Suprapubic skin (tissue), 4 donors: ENCODE results near the gene PRTG. TPM values are rescaled to one million over a fixed set of nuclear protein-coding genes. Genes with fewer than 3 reads are reported as not detected.
"Not testable (repeated sequence)": the region's sequence is repeated elsewhere in the genome, so short reads cannot be mapped to it uniquely, and the experiment has no call there.

Experiments
- DNase-seq, 2 donors: peaks; one replicate each; pipeline ENCODE4 v3.0.0-alpha.2; 2019; ENCODE audit warnings: low spot score in 2 of 2
- H3K27ac ChIP-seq: fragments of 200-600 bp; sonication (generic); one replicate; pipeline ENCODE4 v1.5.1; 2019
- H3K27me3 ChIP-seq: fragments of 200-600 bp; sonication (generic); one replicate; pipeline ENCODE4 v1.5.1; 2019
- H3K36me3 ChIP-seq: fragments of 200-600 bp; sonication (generic); one replicate; pipeline ENCODE4 v1.5.1; 2019
- H3K4me1 ChIP-seq: fragments of 200-600 bp; sonication (generic); one replicate; pipeline ENCODE4 v1.5.1; 2019
- H3K4me3 ChIP-seq: fragments of 200-600 bp; sonication (generic); one replicate; pipeline ENCODE4 v1.5.1; 2019; ENCODE audit warnings: mild to moderate bottlenecking
- H3K9me3 ChIP-seq: fragments of 200-600 bp; sonication (generic); one replicate; pipeline ENCODE4 v1.5.1; 2019
- EP300 ChIP-seq: sonication (generic); formaldehyde crosslinking; IDR thresholded peaks from one replicate; pipeline ENCODE4 v1.6.1; 2017; ENCODE audit warnings: antibody characterized with exemption
- POLR2A ChIP-seq, 2 donors: fragments of 450-650 bp; IDR thresholded peaks; one replicate each; pipeline ENCODE4 v1.6.1; 2017; ENCODE audit warnings: antibody characterized with exemption in 2 of 2, mild to moderate bottlenecking in 2 of 2, moderate library complexity in 2 of 2
- POLR2AphosphoS5 ChIP-seq, 3 donors: sonication (generic); formaldehyde crosslinking; IDR thresholded peaks; one replicate each; pipeline ENCODE4 v1.6.1; 2017; ENCODE audit warnings: antibody characterized with exemption in 3 of 3
- WGBS: methylation state at CpG from one replicate; pipeline ENCODE4 v1.1.5; 2018; 5-methylcytosine and 5-hydroxymethylcytosine counted together
- total RNA-seq, 4 donors: library from RNA; depleted of rRNA; stranded (reverse); fragments of >200 nt; gene quantifications; one replicate each; pipeline ENCODE4 v1.1.0, GENCODE V29; 2016
- TF ChIP-seq, protein P1 (sequence below), 2 donors: fragments of 200-600 bp in 1 of 2; fragments of 450-650 bp in 1 of 2; sonication (generic) in 1 of 2; IDR thresholded peaks; one replicate each; pipeline ENCODE4 v1.5.1; 2016 to 2019; ENCODE audit warnings: antibody characterized with exemption in 2 of 2, mild to moderate bottlenecking in 1 of 2, moderate library complexity in 1 of 2

The PRTG gene
- total RNA-seq, 4 donors from 2014 or later = 0.08 to 0.49 (median 0.24) TPM; not detected in 1

DNA sequence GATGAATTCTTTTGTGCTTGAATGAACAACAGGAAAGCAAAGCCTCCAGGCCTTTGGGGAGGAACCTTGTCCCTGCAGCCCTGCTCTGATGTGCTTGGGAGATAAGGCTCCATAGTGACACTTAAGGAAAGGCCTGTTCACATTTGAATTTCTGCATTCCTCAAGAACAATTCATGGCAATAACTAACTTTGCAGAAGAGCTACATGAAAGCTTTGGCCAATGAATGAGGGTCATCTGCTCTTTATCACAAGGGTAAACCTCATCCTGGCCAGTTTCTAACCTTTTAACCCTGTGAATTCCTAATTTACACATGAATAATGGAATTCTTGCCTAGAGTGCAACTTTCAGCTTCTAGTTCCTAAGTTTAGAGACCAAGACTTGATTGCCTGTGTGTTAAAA lies 5.6 kb downstream of the PRTG start:
- H3K27me3 ChIP-seq = peaks cover 42% of the 10 kb centered on the region
- H3K36me3 ChIP-seq = no peaks in the 10 kb centered on the region
- TF ChIP-seq, protein P1, sequence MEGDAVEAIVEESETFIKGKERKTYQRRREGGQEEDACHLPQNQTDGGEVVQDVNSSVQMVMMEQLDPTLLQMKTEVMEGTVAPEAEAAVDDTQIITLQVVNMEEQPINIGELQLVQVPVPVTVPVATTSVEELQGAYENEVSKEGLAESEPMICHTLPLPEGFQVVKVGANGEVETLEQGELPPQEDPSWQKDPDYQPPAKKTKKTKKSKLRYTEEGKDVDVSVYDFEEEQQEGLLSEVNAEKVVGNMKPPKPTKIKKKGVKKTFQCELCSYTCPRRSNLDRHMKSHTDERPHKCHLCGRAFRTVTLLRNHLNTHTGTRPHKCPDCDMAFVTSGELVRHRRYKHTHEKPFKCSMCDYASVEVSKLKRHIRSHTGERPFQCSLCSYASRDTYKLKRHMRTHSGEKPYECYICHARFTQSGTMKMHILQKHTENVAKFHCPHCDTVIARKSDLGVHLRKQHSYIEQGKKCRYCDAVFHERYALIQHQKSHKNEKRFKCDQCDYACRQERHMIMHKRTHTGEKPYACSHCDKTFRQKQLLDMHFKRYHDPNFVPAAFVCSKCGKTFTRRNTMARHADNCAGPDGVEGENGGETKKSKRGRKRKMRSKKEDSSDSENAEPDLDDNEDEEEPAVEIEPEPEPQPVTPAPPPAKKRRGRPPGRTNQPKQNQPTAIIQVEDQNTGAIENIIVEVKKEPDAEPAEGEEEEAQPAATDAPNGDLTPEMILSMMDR (IDR thresholded peaks at IDR 0.05) = no peak
- TF ChIP-seq POLR2AphosphoS5 (IDR thresholded peaks at IDR 0.05) (no peak), POLR2A (IDR thresholded peaks at IDR 0.05) (no peak), EP300 (no peak)
- H3K4me1 ChIP-seq = peaks cover 11% of the 10 kb centered on the region
- no peaks in the 10 kb centered on the region for H3K9me3 ChIP-seq
- H3K27ac ChIP-seq = no peak overlapping the region
- no peak for DNase-seq
- no peak overlapping the region for H3K4me3 ChIP-seq

DNA sequence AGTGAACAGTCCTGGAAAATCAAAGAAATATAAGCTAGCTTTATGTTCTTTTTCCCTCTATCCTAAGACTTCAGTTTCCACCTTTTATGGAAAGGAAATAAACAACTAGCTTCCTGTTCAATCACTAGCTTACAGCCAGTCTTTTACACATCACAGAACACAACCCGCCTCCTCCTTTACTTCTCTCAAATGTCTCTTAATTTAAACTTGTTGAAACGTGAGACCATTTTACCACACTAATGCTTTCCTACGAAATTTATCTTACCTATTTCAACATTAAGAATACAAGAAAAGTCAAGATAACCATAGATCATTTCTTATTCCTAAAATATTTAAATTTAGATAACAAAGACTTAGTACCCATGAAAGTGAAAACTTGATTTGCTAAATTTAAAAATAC lies 6.2 kb downstream of the PRTG start:
- no peaks in the 10 kb centered on the region for H3K36me3 ChIP-seq
- TF ChIP-seq POLR2AphosphoS5 (IDR thresholded peaks at IDR 0.05) = no peak
- TF ChIP-seq, protein P1 (IDR thresholded peaks at IDR 0.05) = no peak
- TF ChIP-seq EP300 = no peak
- TF ChIP-seq POLR2A (IDR thresholded peaks at IDR 0.05) = no peak
- peaks cover 5% of the 10 kb centered on the region for H3K4me1 ChIP-seq
- 75% methylated on average over 3 of the region's 3 CpGs for WGBS
- H3K4me3 ChIP-seq = no peak overlapping the region
- no peak for DNase-seq
- H3K27ac ChIP-seq = no peak overlapping the region
- H3K27me3 ChIP-seq = peaks cover 36% of the 10 kb centered on the region
- no peaks in the 10 kb centered on the region for H3K9me3 ChIP-seq

DNA sequence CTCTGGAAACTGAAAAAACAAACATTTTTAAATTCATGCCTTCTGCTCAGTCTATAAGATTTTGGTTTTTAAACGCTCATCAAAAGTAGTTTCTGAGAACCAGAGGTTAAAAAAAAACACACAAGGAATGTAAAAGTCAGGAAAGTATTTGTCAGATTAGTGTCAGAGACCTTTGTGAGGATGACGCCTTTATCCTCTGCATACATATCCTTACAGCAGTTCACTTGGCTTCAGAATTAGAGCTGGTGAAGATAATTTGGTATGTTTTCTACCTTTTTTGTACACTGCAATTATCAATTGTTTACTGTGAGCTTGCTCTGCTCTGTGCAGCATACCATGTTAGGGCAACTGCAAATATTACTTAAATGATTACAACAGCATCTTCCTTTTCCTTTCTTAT lies 8.3 kb downstream of the PRTG start:
- Histone ChIP-seq H3K27ac (no peak overlapping the region), H3K4me3 (no peak overlapping the region), H3K9me3 (no peaks in the 10 kb centered on the region), H3K4me1 (no peaks in the 10 kb centered on the region), H3K27me3 (peaks cover 18% of the 10 kb centered on the region), H3K36me3 (no peaks in the 10 kb centered on the region)
- WGBS = 57% methylated on average over 2 of the region's 2 CpGs
- TF ChIP-seq POLR2A (IDR thresholded peaks at IDR 0.05) = no peak
- no peak for TF ChIP-seq EP300
- TF ChIP-seq POLR2AphosphoS5 (IDR thresholded peaks at IDR 0.05) = no peak
- TF ChIP-seq, protein P1 (IDR thresholded peaks at IDR 0.05) = no peak
- DNase-seq = no peak

DNA sequence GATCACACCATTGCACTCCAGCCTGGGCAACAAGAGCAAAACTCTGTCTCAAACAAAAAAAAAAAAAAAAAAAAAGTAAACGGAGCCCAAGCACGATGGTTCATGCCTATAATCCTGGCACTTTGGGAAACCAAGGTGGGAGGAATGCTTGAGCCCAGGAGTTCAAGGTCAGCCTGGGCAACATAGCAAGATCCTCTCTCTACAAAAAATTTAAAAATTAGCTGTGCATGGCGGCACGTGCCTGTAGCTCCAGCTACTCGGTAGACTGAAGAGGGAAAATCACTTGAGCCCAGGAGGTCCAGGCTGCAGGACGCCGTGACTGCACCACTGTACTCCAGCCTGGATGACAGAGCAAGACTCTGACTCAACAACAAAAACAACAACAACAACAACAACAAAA lies 9.5 kb downstream of the PRTG start:
- H3K4me3 ChIP-seq, H3K36me3 ChIP-seq, H3K4me1 ChIP-seq, DNase-seq, H3K27ac ChIP-seq, H3K27me3 ChIP-seq, H3K9me3 ChIP-seq: not testable (repeated sequence)
- 97% methylated on average over 7 of the region's 7 CpGs for WGBS

DNA sequence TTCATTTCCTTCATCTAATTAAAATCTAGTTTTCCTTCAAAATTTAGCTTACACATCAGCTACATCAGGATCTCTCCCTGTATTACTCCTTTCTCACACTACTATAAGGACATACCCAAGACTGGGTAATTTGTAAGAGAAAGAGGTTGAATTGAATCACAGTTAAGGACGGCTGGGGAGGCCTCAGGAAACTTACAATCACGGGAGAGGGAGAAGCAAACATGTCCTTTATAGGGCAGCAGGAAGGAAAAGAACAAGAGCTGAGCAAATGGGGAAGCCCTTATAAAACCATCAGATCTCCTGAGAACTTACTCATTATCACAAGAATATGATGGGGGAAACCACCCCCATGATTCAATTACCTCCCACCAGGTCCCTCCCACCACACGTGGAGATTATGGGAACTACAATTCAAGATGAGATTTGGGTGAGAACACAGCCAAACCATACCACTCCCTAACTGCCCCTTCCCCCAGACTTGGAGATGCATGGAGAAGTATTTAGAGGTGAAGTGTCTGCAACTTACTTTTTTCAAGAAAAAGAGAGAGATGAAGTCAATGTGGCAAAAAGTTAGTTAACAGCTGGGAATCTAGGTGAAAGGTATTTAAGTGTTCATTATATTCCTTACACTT lies 21.3 kb downstream of the PRTG start:
- TF ChIP-seq EP300 (no peak), POLR2AphosphoS5 (IDR thresholded peaks at IDR 0.05) (no peak), POLR2A (IDR thresholded peaks at IDR 0.05) (no peak)
- TF ChIP-seq, protein P1 (IDR thresholded peaks at IDR 0.05) = no peak
- 43% methylated on average over 3 of the region's 3 CpGs for WGBS
- Histone ChIP-seq H3K27ac (no peak overlapping the region), H3K4me3 (no peak overlapping the region), H3K4me1 (no peaks in the 10 kb centered on the region), H3K27me3 (no peaks in the 10 kb centered on the region), H3K36me3 (no peaks in the 10 kb centered on the region), H3K9me3 (no peaks in the 10 kb centered on the region)
- no peak for DNase-seq
